ENCODE data around the gene DACT3.

DNA sequence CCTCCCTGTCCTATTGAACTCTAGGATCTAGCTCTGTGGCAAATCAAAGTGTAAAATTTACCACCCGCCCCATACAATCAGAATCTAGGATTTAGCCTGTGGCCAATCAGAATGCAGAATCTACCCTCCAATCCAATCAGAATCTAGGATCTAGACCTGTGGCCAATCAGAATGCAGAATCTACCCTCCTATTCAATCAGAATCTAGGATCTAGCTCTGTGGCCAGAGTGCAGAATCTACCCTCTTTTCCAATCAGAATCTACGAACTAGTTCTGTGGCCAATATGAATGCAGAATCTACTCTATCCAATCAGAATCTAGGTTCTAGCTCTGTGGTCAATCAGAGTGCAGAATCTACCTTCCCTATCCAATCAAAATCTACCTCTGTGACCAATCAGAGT is 30.1 kb upstream of the DACT3 start:
- no peak for TF ChIP-seq POLR2AphosphoS5 (IDR thresholded peaks at IDR 0.05)
- TF ChIP-seq, protein P1, sequence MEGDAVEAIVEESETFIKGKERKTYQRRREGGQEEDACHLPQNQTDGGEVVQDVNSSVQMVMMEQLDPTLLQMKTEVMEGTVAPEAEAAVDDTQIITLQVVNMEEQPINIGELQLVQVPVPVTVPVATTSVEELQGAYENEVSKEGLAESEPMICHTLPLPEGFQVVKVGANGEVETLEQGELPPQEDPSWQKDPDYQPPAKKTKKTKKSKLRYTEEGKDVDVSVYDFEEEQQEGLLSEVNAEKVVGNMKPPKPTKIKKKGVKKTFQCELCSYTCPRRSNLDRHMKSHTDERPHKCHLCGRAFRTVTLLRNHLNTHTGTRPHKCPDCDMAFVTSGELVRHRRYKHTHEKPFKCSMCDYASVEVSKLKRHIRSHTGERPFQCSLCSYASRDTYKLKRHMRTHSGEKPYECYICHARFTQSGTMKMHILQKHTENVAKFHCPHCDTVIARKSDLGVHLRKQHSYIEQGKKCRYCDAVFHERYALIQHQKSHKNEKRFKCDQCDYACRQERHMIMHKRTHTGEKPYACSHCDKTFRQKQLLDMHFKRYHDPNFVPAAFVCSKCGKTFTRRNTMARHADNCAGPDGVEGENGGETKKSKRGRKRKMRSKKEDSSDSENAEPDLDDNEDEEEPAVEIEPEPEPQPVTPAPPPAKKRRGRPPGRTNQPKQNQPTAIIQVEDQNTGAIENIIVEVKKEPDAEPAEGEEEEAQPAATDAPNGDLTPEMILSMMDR (IDR thresholded peaks at IDR 0.05), result no peak

Measured in stomach (tissue), 4 donors.